Smooth muscle cell (in vitro differentiated cells): ENCODE data around the gene JCHAIN. TPM values are rescaled to one million over a fixed set of nuclear protein-coding genes. Genes with fewer than 3 reads are reported as not detected.
A peak's percentile ranks its signal among the peaks of the same experiment; 100 is the strongest.

Source experiments
- DNase-seq: peaks from one replicate; lab custom pipeline; 2025; ENCODE audit not compliant: unreplicated experiment; lab: John Stamatoyannopoulos, UW
- H2AFZ ChIP-seq: fragments of 200-600 bp; sonication (generic); 2 replicates; pipeline ENCODE4 v1.6.0; 2016; ENCODE audit warnings: antibody characterized with exemption, low read depth, mild to moderate bottlenecking
- H3F3A ChIP-seq: fragments of 200-600 bp; sonication (generic); 2 replicates; pipeline ENCODE4 v1.6.0; 2017; ENCODE audit warnings: antibody characterized with exemption, low read depth
- H3K27ac ChIP-seq: fragments of 200-600 bp; sonication (generic); 2 replicates; pipeline ENCODE4 v1.5.1; 2016; ENCODE audit warnings: low read depth, mild to moderate bottlenecking
- H3K27me3 ChIP-seq: fragments of 200-600 bp; sonication (generic); 2 replicates; pipeline ENCODE4 v1.6.1; 2016; ENCODE audit warnings: low read depth, mild to moderate bottlenecking
- H3K36me3 ChIP-seq: fragments of 200-600 bp; sonication (generic); 2 replicates; pipeline ENCODE4 v1.5.1; 2016; ENCODE audit warnings: low read depth
- H3K4me1 ChIP-seq: fragments of 200-600 bp; sonication (generic); 2 replicates; pipeline ENCODE4 v1.5.1; 2016; ENCODE audit warnings: low read depth
- H3K4me2 ChIP-seq: fragments of 200-600 bp; sonication (generic); 2 replicates; pipeline ENCODE4 v1.6.0; 2016; ENCODE audit warnings: mild to moderate bottlenecking
- H3K4me3 ChIP-seq: fragments of 200-600 bp; sonication (generic); 2 replicates; pipeline ENCODE4 v1.5.1; 2016; ENCODE audit warnings: mild to moderate bottlenecking
- H3K79me2 ChIP-seq: fragments of 200-600 bp; sonication (generic); 2 replicates; pipeline ENCODE4 v1.6.0; 2016; ENCODE audit warnings: low read depth, mild to moderate bottlenecking
- H3K9ac ChIP-seq: fragments of 200-600 bp; sonication (generic); 2 replicates; pipeline ENCODE4 v1.6.0; 2016; ENCODE audit warnings: low read depth
- H3K9me3 ChIP-seq: fragments of 200-600 bp; sonication (generic); replicated peaks from 2 replicates; pipeline ENCODE4 v1.5.1; 2016; ENCODE audit warnings: low read depth
- H4K20me1 ChIP-seq: fragments of 200-600 bp; sonication (generic); 2 replicates; pipeline ENCODE4 v1.6.0; 2016; ENCODE audit warnings: low read depth
- CTCF ChIP-seq: fragments of 200-600 bp; sonication (generic); IDR thresholded peaks from 2 replicates; pipeline ENCODE4 v1.5.1; 2017; ENCODE audit warnings: borderline replicate concordance, mild to moderate bottlenecking, antibody characterized with exemption; ENCODE audit not compliant: insufficient read depth, poor library complexity, severe bottlenecking
- WGBS: methylation state at CpG from one replicate; pipeline ENCODE4 v1.1.7; 2016; ENCODE audit warnings: low lambda C conversion rate; 5-methylcytosine and 5-hydroxymethylcytosine counted together
- polyA plus RNA-seq: library from polyadenylated mRNA; unstranded; fragments of >200 nt; fragmentation: Nextera tagmentation; extraction: Ambion mirVana; gene quantifications from 2 replicates; pipeline ENCODE4 v1.2.1, GENCODE V29; 2016
- total RNA-seq: library from RNA; depleted of rRNA; stranded (reverse); fragments of >200 nt; gene quantifications from 2 replicates; pipeline ENCODE4 v1.2.3, GENCODE V29; 2014

Gene JCHAIN
- total and polyA plus RNA-seq, 2 experiments from 2014 or later, result not detected

GRCh38 chr4:70713453-70714078, 47.3 kb upstream of the JCHAIN start:
- Histone ChIP-seq H2AFZ (no peak overlapping the region), H3F3A (no peaks in the 10 kb centered on the region), H3K4me1 (peaks cover 3% of the 10 kb centered on the region), H3K9me3 (no peaks in the 10 kb centered on the region), H4K20me1 (peaks cover 34% of the 10 kb centered on the region), H3K36me3 (no peaks in the 10 kb centered on the region), H3K4me3 (no peak overlapping the region), H3K27ac (peak overlapping the region; percentile 32), H3K79me2 (peaks cover 84% of the 10 kb centered on the region), H3K4me2 (no peak overlapping the region), H3K27me3 (no peaks in the 10 kb centered on the region), H3K9ac (no peak overlapping the region)
- WGBS, result 65% methylated on average over 7 of the region's 7 CpGs
- TF ChIP-seq CTCF, result no peak
- DNase-seq, result no peak

DNA sequence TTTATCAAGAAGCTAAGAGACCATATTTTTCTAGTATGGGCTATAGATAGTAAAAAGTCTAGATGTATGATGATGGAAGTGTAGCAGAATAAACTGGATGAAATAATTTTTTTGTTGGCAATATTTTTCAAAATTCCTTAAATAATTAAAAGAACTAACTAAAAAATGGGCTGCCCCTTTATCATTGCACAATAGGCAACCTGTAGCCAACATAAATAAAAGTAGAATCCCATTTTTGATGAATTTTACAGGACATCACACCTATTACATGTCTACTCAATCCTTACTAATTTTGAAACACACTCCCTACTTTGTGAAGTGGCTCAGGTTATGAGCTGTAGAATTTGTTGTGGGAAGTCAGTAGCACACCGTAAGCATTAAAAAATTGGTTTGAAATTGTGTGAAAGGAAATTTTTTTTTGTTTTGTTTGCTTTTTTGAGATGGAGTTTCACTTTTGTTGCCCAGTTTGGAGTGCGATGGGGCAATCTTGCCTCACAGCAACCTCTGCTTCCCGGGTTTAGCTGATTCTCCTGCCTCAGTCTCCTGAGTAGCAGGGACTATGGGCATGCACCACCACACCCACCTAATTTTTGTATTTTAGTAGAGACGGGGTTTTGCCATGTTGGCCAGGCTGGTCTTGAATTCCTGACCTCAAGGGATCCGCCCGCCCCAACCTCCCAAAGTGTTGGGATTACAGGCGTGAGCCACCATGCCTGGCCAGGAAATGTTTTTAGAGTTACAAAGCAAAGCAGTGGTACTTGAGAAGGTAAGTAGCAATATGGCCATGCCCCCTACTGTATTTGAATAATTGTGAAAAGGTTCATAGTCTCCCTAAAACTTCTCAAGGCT, 46.5 kb upstream of the JCHAIN start:
- Histone ChIP-seq H3K36me3 (no peaks in the 10 kb centered on the region), H3F3A (peaks cover 3% of the 10 kb centered on the region), H2AFZ (no peak overlapping the region), H3K79me2 (peaks cover 84% of the 10 kb centered on the region), H4K20me1 (peaks cover 38% of the 10 kb centered on the region), H3K27me3 (no peaks in the 10 kb centered on the region), H3K9me3 (no peaks in the 10 kb centered on the region), H3K27ac (peak overlapping the region; percentile 32), H3K4me3 (no peak overlapping the region), H3K4me1 (peaks cover 3% of the 10 kb centered on the region), H3K9ac (no peak overlapping the region), H3K4me2 (no peak overlapping the region)
- 89% methylated on average over 7 of the region's 7 CpGs for WGBS
- no peak for DNase-seq
- no peak for TF ChIP-seq CTCF

- no peak overlapping the region for H2AFZ ChIP-seq
- WGBS, result 90% methylated on average over 3 of the region's 3 CpGs
- H4K20me1 ChIP-seq, result peaks cover 43% of the 10 kb centered on the region
- no peaks in the 10 kb centered on the region for H3K27me3 ChIP-seq
- H3K9ac ChIP-seq, result no peak overlapping the region
- no peak overlapping the region for H3K27ac ChIP-seq
- no peak overlapping the region for H3K4me3 ChIP-seq
- peaks cover 5% of the 10 kb centered on the region for H3K4me1 ChIP-seq
- DNase-seq, result no peak
- no peak overlapping the region for H3K4me2 ChIP-seq
- H3K79me2 ChIP-seq, result peaks cover 88% of the 10 kb centered on the region
- H3F3A ChIP-seq, result peaks cover 7% of the 10 kb centered on the region
- no peak for TF ChIP-seq CTCF
- no peaks in the 10 kb centered on the region for H3K36me3 ChIP-seq
- H3K9me3 ChIP-seq, result no peaks in the 10 kb centered on the region
Measured at GRCh38 chr4:70712150-70712549, 45.8 kb upstream of the JCHAIN start.

- no peak for DNase-seq
- H3K4me2 ChIP-seq, result no peak overlapping the region
- no peak overlapping the region for H2AFZ ChIP-seq
- no peaks in the 10 kb centered on the region for H3K9me3 ChIP-seq
- no peaks in the 10 kb centered on the region for H3K36me3 ChIP-seq
- no peak overlapping the region for H3K27ac ChIP-seq
- H4K20me1 ChIP-seq, result peaks cover 46% of the 10 kb centered on the region
- no peaks in the 10 kb centered on the region for H3K27me3 ChIP-seq
- H3F3A ChIP-seq, result peaks cover 12% of the 10 kb centered on the region
- no peak overlapping the region for H3K4me3 ChIP-seq
- 94% methylated on average over 3 of the region's 3 CpGs for WGBS
- H3K9ac ChIP-seq, result no peak overlapping the region
- TF ChIP-seq CTCF, result no peak
- H3K79me2 ChIP-seq, result peaks cover 89% of the 10 kb centered on the region
- H3K4me1 ChIP-seq, result peaks cover 11% of the 10 kb centered on the region
Measured at GRCh38 chr4:70711599-70711998, 45.3 kb upstream of the JCHAIN start.
